22Rv1 (cell line): Measurements from ENCODE around the gene LRSAM1.

Source experiments
- CTCF ChIP-seq: fragments of 450-650 bp; IDR thresholded peaks from 2 replicates; pipeline ENCODE4 v1.5.1; 2017; ENCODE audit warnings: mild to moderate bottlenecking
- ZFX ChIP-seq: fragments of 450-650 bp; IDR thresholded peaks from 2 replicates; pipeline ENCODE4 v1.6.1; 2017; ENCODE audit warnings: antibody characterized with exemption, borderline replicate concordance

- TF ChIP-seq CTCF = no peak
- TF ChIP-seq ZFX = no peak
These were observed 4.4 kb upstream of the LRSAM1 start for GRCh38 chr9:127446713-127447415.
